Hepatocyte (in vitro differentiated cells): ENCODE measurements around the gene TNIP3. TPM values are rescaled to one million over a fixed set of nuclear protein-coding genes. Genes with fewer than 3 reads are reported as not detected.

Experiments used
- DNase-seq: peaks from one replicate; pipeline ENCODE4 v3.0.0-alpha.2; 2016; ENCODE audit warnings: low spot score
- H2AFZ ChIP-seq: fragments of 200-600 bp; sonication (generic); 2 replicates; pipeline ENCODE4 v1.6.0; 2016; ENCODE audit warnings: antibody characterized with exemption, mild to moderate bottlenecking
- H3K27ac ChIP-seq: fragments of 200-600 bp; sonication (generic); 2 replicates; pipeline ENCODE4 v1.5.1; 2016; ENCODE audit warnings: mild to moderate bottlenecking
- H3K27me3 ChIP-seq: fragments of 200-600 bp; sonication (generic); 2 replicates; pipeline ENCODE4 v1.6.1; 2016
- H3K36me3 ChIP-seq: fragments of 200-600 bp; sonication (generic); replicated peaks from 2 replicates; pipeline ENCODE4 v1.5.1; 2016; ENCODE audit warnings: low read depth; ENCODE audit not compliant: insufficient read depth
- H3K4me1 ChIP-seq: fragments of 200-600 bp; sonication (generic); 2 replicates; pipeline ENCODE4 v1.5.1; 2016; ENCODE audit warnings: mild to moderate bottlenecking, moderate library complexity; ENCODE audit not compliant: insufficient read depth
- H3K4me2 ChIP-seq: fragments of 200-600 bp; sonication (generic); 2 replicates; pipeline ENCODE4 v1.6.0; 2016
- H3K4me3 ChIP-seq: fragments of 200-600 bp; sonication (generic); 2 replicates; pipeline ENCODE4 v1.5.1; 2016; ENCODE audit warnings: mild to moderate bottlenecking
- H3K79me2 ChIP-seq: fragments of 200-600 bp; sonication (generic); 2 replicates; pipeline ENCODE4 v1.6.0; 2017; ENCODE audit warnings: mild to moderate bottlenecking
- H3K9me2 ChIP-seq: fragments of 200-600 bp; sonication (generic); replicated peaks from 2 replicates; pipeline ENCODE4 v1.6.0; 2017; ENCODE audit warnings: mild to moderate bottlenecking; ENCODE audit not compliant: insufficient read depth
- H3K9me3 ChIP-seq: fragments of 200-600 bp; sonication (generic); 2 replicates; pipeline ENCODE4 v1.5.1; 2016; ENCODE audit warnings: low read depth, mild to moderate bottlenecking
- H4K20me1 ChIP-seq: fragments of 200-600 bp; sonication (generic); 2 replicates; pipeline ENCODE4 v1.6.0; 2016; ENCODE audit warnings: mild to moderate bottlenecking; ENCODE audit not compliant: insufficient read depth, poor library complexity, severe bottlenecking
- CTCF ChIP-seq: fragments of 200-600 bp; sonication (generic); IDR thresholded peaks from 2 replicates; pipeline ENCODE4 v1.5.1; 2016; ENCODE audit warnings: antibody characterized with exemption, mild to moderate bottlenecking; ENCODE audit not compliant: poor library complexity
- EZH2 ChIP-seq: fragments of 200-600 bp; sonication (generic); IDR thresholded peaks from 2 replicates; pipeline ENCODE4 v1.6.1; 2016; ENCODE audit warnings: antibody characterized with exemption, mild to moderate bottlenecking, borderline replicate concordance
- EZH2phosphoT487 ChIP-seq: fragments of 200-600 bp; sonication (generic); IDR thresholded peaks from one replicate; pipeline ENCODE4 v1.6.1; 2018; ENCODE audit warnings: antibody characterized with exemption, mild to moderate bottlenecking, low read depth, moderate library complexity; ENCODE audit not compliant: unreplicated experiment, severe bottlenecking
- WGBS: methylation state at CpG from one replicate; pipeline ENCODE4 v1.1.6; 2016; ENCODE audit warnings: low lambda C conversion rate; ENCODE audit errors: missing lambda C conversion rate; 5-methylcytosine and 5-hydroxymethylcytosine counted together
- polyA plus RNA-seq: library from polyadenylated mRNA; unstranded; fragments of >200 nt; fragmentation: Nextera tagmentation; extraction: Ambion mirVana; gene quantifications from 2 replicates; pipeline ENCODE4 v1.2.1, GENCODE V29; 2016
- total RNA-seq: library from RNA; depleted of rRNA; stranded (reverse); fragments of >200 nt; gene quantifications from 2 replicates; pipeline ENCODE4 v1.2.3, GENCODE V29; 2014

TNIP3 gene
- total and polyA plus RNA-seq, 2 experiments from 2014 or later = 0.53 to 0.63 TPM

GRCh38 chr4:121199742-121200561, 35.8 kb upstream of the TNIP3 start:
- no peak overlapping the region for H3K27ac ChIP-seq
- H3K36me3 ChIP-seq = no peaks in the 10 kb centered on the region
- H3K27me3 ChIP-seq = no peaks in the 10 kb centered on the region
- TF ChIP-seq CTCF = no peak
- TF ChIP-seq EZH2 = no peak
- no peak for TF ChIP-seq EZH2phosphoT487
- WGBS = 86% methylated on average over 10 of the region's 10 CpGs
- no peak overlapping the region for H2AFZ ChIP-seq
- H3K9me3 ChIP-seq = no peaks in the 10 kb centered on the region
- H3K4me3 ChIP-seq = no peak overlapping the region
- no peaks in the 10 kb centered on the region for H3K9me2 ChIP-seq
- peaks cover 5% of the 10 kb centered on the region for H3K4me1 ChIP-seq
- H3K79me2 ChIP-seq = no peaks in the 10 kb centered on the region
- no peak for DNase-seq
- no peaks in the 10 kb centered on the region for H4K20me1 ChIP-seq
- no peak overlapping the region for H3K4me2 ChIP-seq

- no peak overlapping the region for H2AFZ ChIP-seq
- H3K27ac ChIP-seq = peak overlapping the region; percentile 18
Observed at GRCh38 chr4:121198251-121198650, 34.1 kb upstream of the TNIP3 start.

GRCh38 chr4:121195649-121196048, 31.5 kb upstream of the TNIP3 start:
- TF ChIP-seq EZH2 (no peak), EZH2phosphoT487 (no peak), CTCF (no peak)
- H2AFZ ChIP-seq = no peak overlapping the region

More at GRCh38 chr4:121198251-121198650, 34.1 kb upstream of the TNIP3 start:
- H3K9me3 ChIP-seq = no peaks in the 10 kb centered on the region
- H3K27me3 ChIP-seq = no peaks in the 10 kb centered on the region
- H3K4me2 ChIP-seq = no peak overlapping the region
- H3K4me3 ChIP-seq = no peak overlapping the region
- no peak for DNase-seq
- no peaks in the 10 kb centered on the region for H3K79me2 ChIP-seq
- peaks cover 5% of the 10 kb centered on the region for H3K4me1 ChIP-seq
- H3K36me3 ChIP-seq = no peaks in the 10 kb centered on the region
- TF ChIP-seq CTCF = no peak
- no peak for TF ChIP-seq EZH2phosphoT487
- TF ChIP-seq EZH2 = no peak
- no peaks in the 10 kb centered on the region for H4K20me1 ChIP-seq
- H3K9me2 ChIP-seq = no peaks in the 10 kb centered on the region

More at GRCh38 chr4:121195649-121196048, 31.5 kb upstream of the TNIP3 start:
- Histone ChIP-seq H3K9me2 (no peaks in the 10 kb centered on the region), H3K27ac (no peak overlapping the region), H3K9me3 (no peaks in the 10 kb centered on the region), H3K4me2 (no peak overlapping the region), H3K4me3 (no peak overlapping the region), H3K27me3 (no peaks in the 10 kb centered on the region), H3K36me3 (no peaks in the 10 kb centered on the region), H3K4me1 (peaks cover 5% of the 10 kb centered on the region), H3K79me2 (no peaks in the 10 kb centered on the region), H4K20me1 (no peaks in the 10 kb centered on the region)
- DNase-seq = no peak
- 44% methylated on average over 2 of the region's 2 CpGs for WGBS
